NCI-H1436 treated with DMSO at 0.1 percent for 48 hours (cell line): ENCODE results near the gene IL1RAP.

ENCODE experiments used
- DNase-seq: peaks from one replicate; lab custom pipeline; 2025; lab: John Stamatoyannopoulos, UW

Gene IL1RAP

DNA sequence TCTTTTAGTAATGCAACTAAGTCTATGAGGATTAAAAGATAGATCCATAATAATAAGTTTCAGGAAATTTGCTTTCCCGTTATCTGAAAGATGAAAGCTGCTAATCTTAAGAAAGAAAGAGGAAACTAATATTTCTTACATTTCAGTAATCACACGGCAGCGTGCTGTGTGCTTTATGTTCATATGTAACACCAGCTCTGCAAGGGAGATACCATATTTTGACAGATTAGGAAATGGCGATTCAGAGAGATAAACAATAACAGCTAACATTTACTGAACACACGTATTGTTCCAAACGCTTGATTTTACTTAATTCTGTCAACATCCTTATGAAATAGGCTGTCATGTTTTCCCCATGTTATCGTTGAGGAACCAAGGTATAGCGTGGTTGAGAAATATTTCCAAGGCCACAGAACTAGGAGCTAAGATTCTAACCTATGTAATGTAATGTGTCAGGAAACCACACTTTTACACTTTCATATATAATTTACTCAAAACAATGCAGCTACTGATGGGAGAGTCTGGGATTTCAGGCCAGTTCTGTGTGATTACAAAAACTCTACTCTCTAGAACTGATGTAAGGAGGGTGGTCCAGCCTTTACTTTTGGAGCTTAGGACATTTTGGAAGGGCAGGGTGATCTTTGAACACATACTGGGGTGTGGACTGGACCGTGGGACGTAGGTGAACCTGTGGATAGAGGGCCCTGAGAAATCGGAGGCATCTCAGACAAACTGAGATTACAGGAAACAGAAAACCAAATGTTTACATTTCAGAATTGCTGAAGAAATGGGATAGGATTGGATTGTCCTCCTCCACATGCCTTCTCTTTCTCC, 100.6 kb downstream of the IL1RAP start:
- no peak for DNase-seq

DNA sequence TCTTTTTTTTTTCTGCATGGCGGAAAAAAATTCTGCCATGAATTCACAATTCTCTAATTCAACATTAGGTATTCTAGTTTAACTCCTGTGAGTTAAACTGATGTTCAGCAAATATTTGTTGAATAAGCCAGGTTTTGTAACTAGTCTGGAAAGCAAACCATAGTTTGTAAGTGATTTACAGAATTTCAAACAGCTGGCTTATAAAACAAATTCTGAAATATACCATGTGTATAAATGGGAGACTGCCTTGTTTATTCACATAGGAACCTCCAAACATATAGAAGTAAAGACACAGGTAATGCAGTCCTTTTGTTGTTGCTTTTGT, 101.1 kb downstream of the IL1RAP start:
- DNase-seq, result no peak

DNA sequence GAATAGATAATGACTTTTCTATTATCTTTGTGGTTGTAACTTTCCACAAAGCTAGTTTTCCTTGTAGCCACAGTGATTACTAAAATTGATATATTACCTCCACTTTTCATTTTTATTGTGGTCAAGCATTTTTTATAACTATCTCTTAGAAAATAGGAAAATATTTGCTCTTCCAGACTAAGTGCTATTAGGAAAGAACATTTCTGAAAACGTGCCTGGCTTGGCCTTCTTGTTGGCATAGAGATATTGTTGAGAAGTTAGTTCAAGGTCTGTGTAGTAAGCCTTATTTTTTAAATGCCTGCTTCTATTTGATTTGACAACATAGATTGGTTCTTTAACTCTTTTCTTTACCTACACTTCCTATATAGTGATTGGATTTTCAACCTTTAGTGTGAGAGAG, 101.7 kb downstream of the IL1RAP start:
- no peak for DNase-seq

- DNase-seq, result no peak
These were observed 102.8 kb downstream of the IL1RAP start for GRCh38 chr3:190616637-190617036.

DNA sequence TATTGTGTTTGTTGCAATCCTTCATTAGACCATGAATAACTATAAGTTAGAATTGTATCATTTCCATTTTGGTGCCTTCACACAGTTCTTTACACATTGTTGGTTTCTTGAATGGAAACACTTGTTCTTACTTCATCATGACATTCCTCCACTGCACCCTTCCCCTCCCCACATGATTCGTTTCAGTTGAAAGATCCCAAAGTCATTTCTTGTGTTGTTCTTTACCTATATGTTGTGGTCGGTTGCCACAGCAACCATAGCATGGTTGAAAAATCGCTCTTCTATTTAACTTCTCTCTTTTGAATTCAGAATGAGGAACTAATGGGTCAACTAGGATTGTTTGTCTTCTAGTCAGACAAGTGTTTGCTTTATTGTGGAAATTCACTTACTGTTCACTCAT, 103.3 kb downstream of the IL1RAP start:
- no peak for DNase-seq

GRCh38 chr3:190618330-190619030, 104.6 kb downstream of the IL1RAP start:
- DNase-seq, result no peak

- no peak for DNase-seq
These were observed 105.5 kb downstream of the IL1RAP start for GRCh38 chr3:190619353-190619752.

DNA sequence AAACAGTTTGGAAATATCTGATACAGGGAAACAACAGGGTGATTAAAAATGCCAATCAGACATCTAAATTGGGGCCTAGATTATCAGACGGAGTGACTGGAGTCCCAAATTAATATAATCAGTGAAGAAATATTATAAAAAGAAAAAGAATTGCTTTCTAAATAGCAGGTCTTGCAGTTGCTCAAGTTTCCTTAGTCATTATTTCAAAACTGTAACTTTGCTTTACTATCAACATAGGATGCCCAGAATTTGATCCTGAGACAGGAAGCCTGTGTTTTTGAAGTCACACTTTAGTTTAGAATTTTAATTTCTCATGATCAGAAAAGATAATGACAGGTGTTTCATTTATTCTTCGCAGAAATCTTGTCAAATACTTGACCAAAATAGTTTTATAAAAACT, 105.9 kb downstream of the IL1RAP start:
- no peak for DNase-seq

DNA sequence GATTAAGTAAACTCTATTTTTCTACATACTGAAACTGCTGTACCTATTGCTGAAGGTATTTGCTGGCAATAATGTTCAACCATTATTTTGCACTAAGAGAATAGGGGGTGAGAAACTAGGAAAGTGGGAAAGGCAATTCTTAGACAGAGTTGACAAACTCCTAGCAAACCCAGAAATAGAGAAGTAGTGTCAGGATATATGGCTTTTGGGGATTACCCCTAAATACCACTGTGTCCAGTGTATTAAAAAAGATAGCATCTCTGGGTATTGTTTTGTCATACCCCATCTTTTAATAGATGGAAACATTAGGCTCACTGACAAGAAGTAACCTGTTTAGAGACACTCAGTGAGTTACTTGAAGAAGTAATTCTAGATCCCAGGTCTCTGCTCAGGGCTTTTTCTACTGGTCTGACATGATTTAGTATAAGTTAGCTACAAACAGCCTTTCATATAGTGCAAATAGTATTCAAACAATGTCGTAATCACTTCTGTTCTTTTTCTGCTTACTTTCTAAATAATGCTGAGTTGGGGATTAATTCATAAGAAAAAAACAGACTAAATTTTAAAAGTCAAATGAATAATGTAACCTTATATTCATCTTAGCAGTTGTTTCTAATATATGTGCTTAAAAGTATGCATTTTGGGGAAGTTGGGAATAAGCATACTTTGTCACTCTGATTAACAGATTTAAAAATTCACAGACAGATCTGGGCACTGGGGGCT, 107.2 kb downstream of the IL1RAP start:
- no peak for DNase-seq

GRCh38 chr3:190621927-190622326, 108.0 kb downstream of the IL1RAP start:
- no peak for DNase-seq

DNA sequence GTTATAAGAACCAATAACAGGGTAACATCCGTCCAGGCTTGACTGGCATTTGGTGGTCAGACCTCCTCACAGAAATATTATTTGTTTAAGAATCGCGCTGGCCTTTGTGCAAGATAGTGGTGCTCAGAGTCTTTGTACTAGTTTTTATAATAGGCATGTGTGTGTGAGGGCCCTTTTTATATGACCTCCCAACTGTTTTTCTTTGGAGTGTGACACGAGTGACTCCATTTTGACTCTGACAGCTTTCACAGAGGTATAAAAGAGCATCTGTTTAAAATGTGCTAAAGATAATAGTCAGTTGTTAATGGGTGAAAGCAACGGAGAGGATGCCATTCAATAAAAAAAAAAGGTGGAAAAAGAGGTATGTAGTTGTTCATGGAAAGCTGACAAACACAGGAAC, 110.4 kb downstream of the IL1RAP start:
- DNase-seq, result no peak

DNA sequence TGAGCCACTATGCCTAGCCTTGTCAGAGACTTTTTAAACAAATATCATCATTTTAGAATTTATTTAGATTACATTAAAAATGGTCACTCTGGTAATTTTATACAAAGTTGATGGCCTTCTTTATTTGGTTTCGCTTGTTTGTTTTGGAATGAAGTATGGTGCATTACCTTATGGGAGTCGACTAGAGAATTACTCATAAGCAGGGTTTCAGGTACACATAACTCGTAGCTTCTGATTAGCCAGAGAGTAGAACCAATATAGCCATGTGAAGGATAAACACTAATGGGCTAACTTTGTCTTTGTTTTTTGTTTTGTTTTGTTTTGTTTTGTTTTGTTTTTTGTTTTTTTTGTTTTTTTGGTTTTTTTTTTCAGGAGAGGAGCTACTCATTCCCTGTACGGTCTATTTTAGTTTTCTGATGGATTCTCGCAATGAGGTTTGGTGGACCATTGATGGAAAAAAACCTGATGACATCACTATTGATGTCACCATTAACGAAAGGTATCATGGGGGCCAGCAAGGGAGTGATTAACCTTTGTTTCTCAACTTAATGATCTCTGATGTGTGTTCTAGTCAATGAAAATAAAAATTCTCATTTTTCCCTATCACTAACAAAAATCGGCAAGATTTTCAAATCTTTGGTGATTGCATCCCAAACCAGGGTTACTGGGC, 113.2 kb downstream of the IL1RAP start:
- no peak for DNase-seq

GRCh38 chr3:190629088-190629487, 115.2 kb downstream of the IL1RAP start:
- DNase-seq, result no peak

- DNase-seq, result no peak
These were observed 117.4 kb downstream of the IL1RAP start for GRCh38 chr3:190631295-190631694.

- no peak for DNase-seq
These were observed 127.7 kb downstream of the IL1RAP start for GRCh38 chr3:190641564-190641963.

- no peak for DNase-seq
These were observed 128.1 kb downstream of the IL1RAP start for GRCh38 chr3:190642016-190642415.

- DNase-seq, result no peak
These were observed 130.2 kb downstream of the IL1RAP start for GRCh38 chr3:190644035-190644434.

GRCh38 chr3:190644766-190645165, 130.9 kb downstream of the IL1RAP start:
- no peak for DNase-seq

DNA sequence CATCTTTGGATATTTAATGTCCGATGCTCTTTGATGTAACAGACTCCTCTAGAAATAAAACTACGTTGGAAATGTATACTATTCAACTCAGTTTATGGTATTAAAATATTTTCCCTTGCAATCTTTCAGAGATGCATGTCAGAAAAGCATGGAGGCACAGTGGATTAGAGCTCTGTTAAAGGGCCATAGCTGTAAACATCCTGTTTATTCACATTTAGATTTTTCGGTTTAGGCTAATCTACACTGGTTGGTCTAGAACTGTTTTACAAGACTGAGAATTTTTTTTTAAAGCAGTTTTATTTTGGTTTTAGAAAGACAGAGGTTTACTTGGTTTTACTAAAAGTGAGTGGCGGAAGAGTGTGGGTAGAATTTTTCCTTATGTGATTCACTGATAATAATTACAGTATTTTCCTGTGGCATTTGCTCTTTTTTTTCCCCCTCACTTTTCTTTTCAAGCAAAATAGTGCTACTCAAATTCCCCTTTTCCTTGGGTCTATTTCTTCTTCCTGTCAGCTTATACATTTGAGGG, 132.1 kb downstream of the IL1RAP start:
- DNase-seq, result no peak

GRCh38 chr3:190646996-190647395, 133.1 kb downstream of the IL1RAP start:
- DNase-seq, result no peak

DNA sequence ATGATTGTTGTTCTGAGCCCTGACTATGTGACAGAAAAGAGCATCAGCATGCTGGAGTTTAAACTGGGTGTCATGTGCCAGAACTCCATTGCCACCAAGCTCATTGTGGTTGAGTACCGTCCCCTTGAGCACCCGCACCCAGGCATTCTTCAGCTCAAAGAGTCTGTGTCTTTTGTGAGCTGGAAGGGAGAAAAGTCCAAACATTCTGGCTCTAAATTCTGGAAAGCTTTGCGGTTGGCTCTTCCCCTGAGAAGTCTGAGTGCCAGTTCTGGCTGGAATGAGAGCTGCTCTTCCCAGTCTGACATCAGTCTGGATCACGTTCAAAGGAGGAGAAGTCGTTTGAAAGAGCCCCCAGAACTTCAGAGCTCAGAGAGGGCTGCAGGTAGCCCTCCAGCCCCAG, 142.0 kb downstream of the IL1RAP start:
- DNase-seq, result no peak

GRCh38 chr3:190658106-190658505, 144.2 kb downstream of the IL1RAP start:
- no peak for DNase-seq
